Breast epithelium (tissue), 3 donors: ENCODE measurements around the gene MYOM3.

Source experiments
- POLR2A ChIP-seq: fragments of 450-650 bp; IDR thresholded peaks from one replicate; pipeline ENCODE4 v1.6.1; 2016; ENCODE audit warnings: antibody characterized with exemption, mild to moderate bottlenecking, moderate library complexity
- POLR2AphosphoS5 ChIP-seq, 3 donors: sonication (generic); formaldehyde crosslinking; IDR thresholded peaks; one replicate each; pipeline ENCODE4 v1.6.1; 2017; ENCODE audit warnings: antibody characterized with exemption in 3 of 3
- TF ChIP-seq, protein P1 (sequence below), 3 donors: fragments of 450-650 bp; IDR thresholded peaks; one replicate each; pipeline ENCODE4 v1.5.1; 2016 to 2017; ENCODE audit warnings: antibody characterized with exemption in 3 of 3, mild to moderate bottlenecking in 3 of 3, moderate library complexity in 3 of 3

DNA sequence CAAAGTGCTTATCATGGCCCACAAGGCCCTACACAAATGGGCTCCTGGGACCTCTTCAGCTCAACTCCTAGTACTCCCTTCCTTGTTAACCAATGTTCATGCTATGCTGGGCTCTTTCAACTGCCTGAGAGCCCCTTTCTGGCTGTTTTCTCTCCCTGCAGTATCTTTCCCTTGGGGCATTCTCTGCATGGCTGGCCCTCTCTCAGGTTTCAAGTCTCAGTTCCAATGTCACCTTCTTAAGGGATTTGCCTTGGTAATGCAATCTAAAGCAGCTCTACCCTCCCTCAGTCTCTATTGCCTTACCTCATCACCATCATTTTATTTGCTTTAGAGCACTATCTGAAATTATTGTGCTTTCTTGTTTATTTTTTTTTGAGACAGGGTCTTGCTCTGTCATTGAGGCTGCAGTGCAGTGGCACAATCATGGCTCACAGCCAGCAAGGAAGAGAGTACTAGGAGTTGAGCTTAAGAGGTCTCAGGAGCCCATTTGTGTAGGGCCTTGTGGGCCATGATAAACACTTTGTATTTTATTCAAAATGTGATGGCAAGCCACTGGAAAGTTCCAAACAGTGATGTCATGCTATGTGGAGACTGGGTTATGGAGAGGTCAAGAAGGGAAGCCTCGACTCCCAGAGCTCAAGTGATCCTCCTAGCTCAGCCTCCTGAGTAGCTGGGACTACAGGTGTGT is 68.4 kb downstream of the MYOM3 start:
- TF ChIP-seq, protein P1, sequence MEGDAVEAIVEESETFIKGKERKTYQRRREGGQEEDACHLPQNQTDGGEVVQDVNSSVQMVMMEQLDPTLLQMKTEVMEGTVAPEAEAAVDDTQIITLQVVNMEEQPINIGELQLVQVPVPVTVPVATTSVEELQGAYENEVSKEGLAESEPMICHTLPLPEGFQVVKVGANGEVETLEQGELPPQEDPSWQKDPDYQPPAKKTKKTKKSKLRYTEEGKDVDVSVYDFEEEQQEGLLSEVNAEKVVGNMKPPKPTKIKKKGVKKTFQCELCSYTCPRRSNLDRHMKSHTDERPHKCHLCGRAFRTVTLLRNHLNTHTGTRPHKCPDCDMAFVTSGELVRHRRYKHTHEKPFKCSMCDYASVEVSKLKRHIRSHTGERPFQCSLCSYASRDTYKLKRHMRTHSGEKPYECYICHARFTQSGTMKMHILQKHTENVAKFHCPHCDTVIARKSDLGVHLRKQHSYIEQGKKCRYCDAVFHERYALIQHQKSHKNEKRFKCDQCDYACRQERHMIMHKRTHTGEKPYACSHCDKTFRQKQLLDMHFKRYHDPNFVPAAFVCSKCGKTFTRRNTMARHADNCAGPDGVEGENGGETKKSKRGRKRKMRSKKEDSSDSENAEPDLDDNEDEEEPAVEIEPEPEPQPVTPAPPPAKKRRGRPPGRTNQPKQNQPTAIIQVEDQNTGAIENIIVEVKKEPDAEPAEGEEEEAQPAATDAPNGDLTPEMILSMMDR (IDR thresholded peaks at IDR 0.05), result no peak
- TF ChIP-seq POLR2A (no peak), POLR2AphosphoS5 (IDR thresholded peaks at IDR 0.05) (no peak)
